Epithelial cell of proximal tubule (primary cell): ENCODE measurements around the gene ADAMTS15. TPM values are rescaled to one million over a fixed set of nuclear protein-coding genes. Genes with fewer than 3 reads are reported as not detected.

Experiments used
- DNase-seq: peaks from one replicate; pipeline ENCODE4 v3.0.0-alpha.2; 2011; ENCODE audit warnings: low read depth
- H3K4me3 ChIP-seq: 2 replicates; pipeline ENCODE4 v1.5.1; 2011; ENCODE audit warnings: low read depth, mild to moderate bottlenecking, low read length
- total RNA-seq: library from RNA; depleted of rRNA; stranded (reverse); fragments of >200 nt; gene quantifications from 2 replicates; pipeline ENCODE4 v1.2.3, GENCODE V29; 2015
- TF ChIP-seq, protein P1 (sequence below): conservative IDR thresholded peaks from 2 replicates; pipeline ENCODE4 v1.5.1; 2012; ENCODE audit warnings: low read depth, mild to moderate bottlenecking, low read length

ADAMTS15 gene
- total RNA-seq, 1 donor from 2014 or later = 0.58 TPM

DNA sequence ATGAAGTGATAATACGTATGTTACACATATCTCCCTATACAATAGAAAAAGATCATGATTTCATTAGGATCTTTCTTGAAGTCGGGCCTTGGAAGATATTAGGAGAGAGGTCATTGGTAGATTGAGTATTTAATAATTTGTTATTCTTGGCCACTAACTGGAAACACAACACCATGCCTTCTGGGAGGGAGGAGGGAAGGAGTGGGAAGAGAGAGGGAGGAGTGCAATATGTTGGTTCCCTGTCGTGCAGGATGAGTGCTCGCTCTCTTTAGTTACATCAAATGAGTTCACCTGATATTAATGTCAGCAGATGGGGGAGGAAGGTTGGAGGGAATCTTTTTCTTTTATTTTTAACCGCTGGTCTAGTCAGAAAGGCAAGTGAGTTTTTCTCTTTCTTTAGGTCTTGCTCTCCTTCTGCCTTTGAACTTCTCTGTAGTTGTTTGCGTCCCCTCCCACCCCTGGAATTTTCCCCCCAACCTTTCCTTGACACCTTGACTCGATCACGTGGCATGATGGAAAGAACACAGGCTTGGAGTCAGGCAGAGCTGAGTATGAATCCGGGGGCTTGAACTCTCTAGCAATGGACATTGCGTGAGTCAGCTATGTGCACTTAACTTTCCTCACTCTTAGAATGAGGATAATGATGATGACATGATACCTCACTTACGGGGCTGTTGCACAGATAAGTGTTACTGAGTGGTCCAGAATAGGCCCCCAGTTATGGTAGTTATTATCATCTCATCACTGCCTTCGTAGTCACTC, 6.2 kb downstream of the ADAMTS15 start:
- H3K4me3 ChIP-seq = no peak overlapping the region
- DNase-seq = no peak
- TF ChIP-seq, protein P1, sequence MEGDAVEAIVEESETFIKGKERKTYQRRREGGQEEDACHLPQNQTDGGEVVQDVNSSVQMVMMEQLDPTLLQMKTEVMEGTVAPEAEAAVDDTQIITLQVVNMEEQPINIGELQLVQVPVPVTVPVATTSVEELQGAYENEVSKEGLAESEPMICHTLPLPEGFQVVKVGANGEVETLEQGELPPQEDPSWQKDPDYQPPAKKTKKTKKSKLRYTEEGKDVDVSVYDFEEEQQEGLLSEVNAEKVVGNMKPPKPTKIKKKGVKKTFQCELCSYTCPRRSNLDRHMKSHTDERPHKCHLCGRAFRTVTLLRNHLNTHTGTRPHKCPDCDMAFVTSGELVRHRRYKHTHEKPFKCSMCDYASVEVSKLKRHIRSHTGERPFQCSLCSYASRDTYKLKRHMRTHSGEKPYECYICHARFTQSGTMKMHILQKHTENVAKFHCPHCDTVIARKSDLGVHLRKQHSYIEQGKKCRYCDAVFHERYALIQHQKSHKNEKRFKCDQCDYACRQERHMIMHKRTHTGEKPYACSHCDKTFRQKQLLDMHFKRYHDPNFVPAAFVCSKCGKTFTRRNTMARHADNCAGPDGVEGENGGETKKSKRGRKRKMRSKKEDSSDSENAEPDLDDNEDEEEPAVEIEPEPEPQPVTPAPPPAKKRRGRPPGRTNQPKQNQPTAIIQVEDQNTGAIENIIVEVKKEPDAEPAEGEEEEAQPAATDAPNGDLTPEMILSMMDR = no peak

GRCh38 chr11:130455483-130456127, 7.2 kb downstream of the ADAMTS15 start:
- H3K4me3 ChIP-seq = no peak overlapping the region
- no peak for DNase-seq
- TF ChIP-seq, protein P1 = no peak

GRCh38 chr11:130456286-130456685, 7.8 kb downstream of the ADAMTS15 start:
- TF ChIP-seq, protein P1 = no peak
- H3K4me3 ChIP-seq = no peak overlapping the region
- DNase-seq = no peak

GRCh38 chr11:130457623-130458409, 9.4 kb downstream of the ADAMTS15 start:
- no peak for DNase-seq
- H3K4me3 ChIP-seq = no peak overlapping the region
- TF ChIP-seq, protein P1 = no peak

DNA sequence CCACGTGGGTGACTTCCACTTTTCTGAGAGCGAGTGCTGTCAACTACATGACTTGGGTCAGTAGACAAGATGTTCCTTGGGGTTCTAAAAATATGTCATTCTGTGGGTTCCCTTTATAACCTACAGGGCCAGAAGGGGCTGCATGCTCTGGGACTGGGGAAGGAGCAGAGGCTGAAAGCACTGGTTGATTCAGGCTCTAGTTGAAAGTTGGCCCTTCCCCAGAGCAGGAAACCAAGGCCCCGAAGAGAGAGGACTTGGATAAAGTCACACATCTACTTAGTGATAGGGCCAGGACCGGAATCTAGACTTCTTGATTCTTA, 9.9 kb downstream of the ADAMTS15 start:
- H3K4me3 ChIP-seq = no peak overlapping the region
- DNase-seq = no peak
- TF ChIP-seq, protein P1 = no peak

DNA sequence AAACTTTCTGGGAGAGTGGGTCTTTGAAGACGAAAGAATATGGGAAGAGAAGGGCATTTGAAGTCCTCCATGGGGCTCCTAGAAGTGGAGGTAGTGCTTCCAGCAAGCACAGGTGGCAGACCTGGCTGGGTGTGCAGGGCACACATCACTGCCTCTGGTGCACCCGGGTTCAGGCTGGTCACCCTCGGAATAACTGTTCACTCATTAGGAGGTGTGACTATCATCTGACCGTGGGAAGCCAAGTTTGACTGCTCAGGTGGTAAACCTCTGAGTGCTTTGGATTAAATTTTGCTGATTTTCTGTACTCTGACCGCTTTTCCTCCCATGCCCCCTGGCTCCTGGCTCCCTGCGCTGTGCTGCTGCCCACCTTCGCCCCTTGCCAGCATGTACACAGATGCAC, 11.1 kb downstream of the ADAMTS15 start:
- no peak overlapping the region for H3K4me3 ChIP-seq
- peak; percentile 59 for DNase-seq
- TF ChIP-seq, protein P1 = no peak
